ENCODE results near the gene EDIL3.
A peak's percentile ranks its signal among the peaks of the same experiment; 100 is the strongest.

Gene EDIL3

DNA sequence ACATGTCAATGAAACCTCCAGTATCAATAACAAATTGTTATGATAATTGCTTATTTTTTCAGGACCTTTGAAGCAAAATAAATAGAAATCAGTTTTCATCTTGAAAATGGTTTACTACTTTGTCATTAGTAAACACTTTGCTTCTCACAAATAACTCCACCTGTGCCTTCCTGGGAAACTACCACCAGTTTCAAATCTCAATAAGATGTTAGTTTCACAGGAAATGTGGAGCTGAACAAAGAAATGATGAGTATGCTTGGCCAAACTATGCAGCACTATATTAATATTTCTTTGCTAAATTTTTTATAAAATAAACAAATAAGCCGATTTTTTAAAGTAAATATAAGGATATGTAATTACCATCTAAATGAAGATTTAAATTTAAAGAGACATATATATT, 442.5 kb downstream of the EDIL3 start:
- no peak for DNase-seq

GRCh38 chr5:83937837-83938236, 446.8 kb downstream of the EDIL3 start:
- DNase-seq, result no peak

- no peak for DNase-seq
Observed at GRCh38 chr5:83931969-83932368, 452.7 kb downstream of the EDIL3 start.

DNA sequence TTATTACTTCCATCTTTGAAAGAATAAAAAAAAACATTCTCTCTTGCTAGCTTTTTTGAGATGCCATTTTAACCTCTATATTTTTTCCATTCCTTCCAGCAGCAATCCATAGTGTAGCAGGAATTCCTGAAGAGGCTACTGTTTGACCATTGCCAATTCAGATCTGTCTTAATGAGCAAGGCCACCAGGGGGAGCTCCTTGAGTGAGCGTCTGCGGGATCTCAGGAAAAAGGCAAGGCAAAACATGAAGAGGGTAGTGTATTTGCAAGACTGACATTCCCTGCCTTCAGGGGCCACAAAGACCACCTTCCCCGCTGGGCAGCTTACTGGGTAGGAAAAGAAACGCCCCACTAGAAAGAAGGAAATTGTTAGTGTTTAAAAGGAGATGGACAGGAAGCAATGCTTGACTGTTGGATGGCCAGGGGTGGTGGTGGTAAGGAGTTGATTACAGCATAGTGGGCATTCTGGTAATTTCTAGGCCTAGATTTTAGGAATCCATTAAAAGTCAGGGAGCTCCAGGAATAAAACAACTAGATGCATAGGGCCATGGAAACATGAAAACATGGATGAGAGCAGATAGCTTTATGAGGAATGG, 457.4 kb downstream of the EDIL3 start:
- peak; percentile 11 for DNase-seq

GRCh38 chr5:83925955-83926337, 458.7 kb downstream of the EDIL3 start:
- DNase-seq, result no peak

DNA sequence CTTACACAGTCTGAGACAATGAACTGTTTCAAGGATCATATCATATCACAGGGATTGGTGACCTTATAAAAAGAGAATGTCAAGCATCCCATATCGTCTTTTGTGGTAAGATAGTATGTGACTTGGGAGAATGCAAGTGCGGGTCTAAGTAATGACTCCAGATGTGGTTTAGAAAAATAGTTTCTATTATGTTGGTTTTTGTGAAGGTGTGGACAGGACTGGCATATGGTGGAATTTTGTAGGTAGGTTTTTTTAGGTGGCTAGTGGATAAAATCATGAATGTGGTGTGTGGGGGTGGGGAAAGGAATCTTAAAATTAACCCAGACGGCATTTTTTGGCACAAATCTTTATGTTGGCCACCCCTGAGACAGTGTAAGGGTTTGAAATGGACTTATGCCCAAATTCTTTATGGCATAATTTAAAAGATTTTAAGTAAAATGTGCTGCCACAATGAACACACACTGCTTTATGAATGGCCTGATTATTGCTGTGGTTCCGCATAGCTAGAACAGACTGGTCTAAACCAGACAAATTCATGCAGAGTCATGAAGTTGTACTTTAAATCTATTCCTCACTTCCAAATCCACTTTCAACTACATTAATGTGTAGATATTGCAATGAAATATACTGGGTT, 459.2 kb downstream of the EDIL3 start:
- DNase-seq, result no peak

DNA sequence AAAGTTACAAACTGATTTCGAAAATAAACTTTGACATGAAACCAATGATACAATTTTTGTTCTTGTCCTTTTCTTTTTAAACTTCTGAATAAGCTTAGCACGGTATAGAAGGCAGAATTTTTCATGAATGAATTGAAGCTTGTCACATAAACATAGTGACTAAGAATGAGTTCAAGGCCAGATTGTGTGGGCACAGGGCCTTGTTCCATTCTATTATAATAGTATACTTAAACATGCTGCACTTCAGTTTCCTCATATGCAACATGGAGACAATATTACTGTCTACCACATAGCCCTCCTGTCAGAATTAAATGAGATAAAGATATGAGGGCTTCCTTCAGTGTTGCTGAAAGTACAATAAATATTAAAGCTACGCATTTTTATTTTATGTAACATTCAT, 459.8 kb downstream of the EDIL3 start:
- no peak for DNase-seq

- DNase-seq, result no peak
Observed at GRCh38 chr5:83924171-83924570, 460.5 kb downstream of the EDIL3 start.

DNA sequence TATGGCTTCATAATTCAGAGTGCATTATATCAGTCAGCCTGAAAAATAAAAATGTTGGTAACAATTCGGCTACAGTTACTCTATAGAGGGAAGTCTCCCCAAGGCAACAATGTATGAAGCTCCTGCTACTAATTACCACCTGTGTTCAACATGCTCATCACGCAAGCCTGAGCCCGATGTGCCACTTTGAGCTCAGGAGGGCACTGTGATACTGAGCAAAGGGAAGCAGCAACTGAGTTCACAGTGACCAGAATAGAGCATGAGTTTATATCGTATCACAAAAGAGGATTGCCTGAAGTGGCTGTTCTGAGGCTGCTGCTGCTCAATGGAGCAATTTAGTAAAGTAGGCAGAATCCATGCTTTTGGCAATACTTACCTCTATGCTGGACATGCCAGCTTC, 462.0 kb downstream of the EDIL3 start:
- DNase-seq, result no peak

GRCh38 chr5:83921666-83922193, 462.9 kb downstream of the EDIL3 start:
- no peak for DNase-seq

- no peak for DNase-seq
Observed at GRCh38 chr5:83919071-83920041, 465.3 kb downstream of the EDIL3 start.

DNA sequence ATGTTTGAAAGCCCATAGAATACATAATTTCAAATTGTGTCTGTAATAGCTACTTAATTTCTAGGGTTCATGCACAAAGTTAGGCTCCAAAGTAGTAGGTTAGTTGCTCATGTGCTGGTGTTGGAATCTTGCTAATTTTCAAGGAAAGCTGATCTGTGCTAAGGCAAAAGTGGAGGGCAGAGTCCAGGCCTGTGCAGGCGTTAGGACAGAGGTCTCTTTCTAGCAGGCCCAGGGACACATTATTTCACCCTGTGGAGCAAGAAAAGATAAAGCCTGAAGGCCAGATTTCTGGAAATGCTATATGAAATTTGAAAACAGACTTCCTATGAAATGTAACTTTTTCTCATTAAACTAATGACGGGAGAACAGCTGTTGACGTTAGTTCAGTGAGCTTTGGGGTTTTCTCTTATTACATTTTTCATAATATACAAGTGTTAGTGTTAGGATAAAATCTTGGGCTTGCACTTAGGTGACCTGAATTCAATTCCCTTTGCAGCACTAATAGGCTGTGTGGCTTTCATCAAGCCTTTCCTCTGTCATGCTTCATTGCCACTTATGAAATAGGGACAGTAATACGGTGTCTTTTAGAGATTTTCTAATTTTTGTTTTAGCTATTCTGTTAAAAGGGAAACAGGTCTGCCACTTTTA, 467.3 kb downstream of the EDIL3 start:
- DNase-seq, result no peak

DNA sequence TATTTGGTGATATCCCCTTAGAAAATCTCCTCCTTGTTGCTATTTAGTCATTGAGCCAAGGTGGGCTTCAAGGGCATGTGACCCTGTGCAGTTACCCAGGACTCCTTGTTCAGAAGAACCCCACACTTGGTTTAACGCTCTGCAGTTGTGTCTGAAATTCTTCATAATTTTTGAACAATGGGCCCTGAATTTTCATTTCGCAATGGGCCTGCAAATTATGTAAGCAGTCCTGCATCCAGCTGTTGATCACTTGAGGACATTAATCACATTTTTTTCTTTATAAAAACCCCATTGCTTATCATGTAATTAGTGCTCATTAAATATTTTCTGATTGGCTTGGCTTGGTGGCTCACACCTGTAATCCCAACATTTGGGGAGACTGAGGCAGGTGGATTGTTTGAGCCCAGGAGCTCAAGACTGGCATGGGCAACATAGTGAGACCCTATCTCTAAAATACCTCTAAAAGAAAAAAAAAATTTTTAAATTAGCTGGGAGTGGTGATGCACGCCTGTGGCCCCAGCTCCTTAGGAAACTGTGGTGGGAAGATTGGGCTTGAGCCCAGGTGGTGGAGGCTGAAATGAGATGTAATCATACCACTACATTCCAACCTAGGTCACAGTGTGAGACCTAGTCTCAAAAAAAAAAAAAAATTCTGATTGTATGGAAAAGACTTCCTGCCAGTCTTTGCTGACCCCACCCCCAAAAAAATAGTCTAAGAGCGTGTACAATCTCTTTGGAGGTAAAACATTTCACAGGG, 469.8 kb downstream of the EDIL3 start:
- no peak for DNase-seq

DNA sequence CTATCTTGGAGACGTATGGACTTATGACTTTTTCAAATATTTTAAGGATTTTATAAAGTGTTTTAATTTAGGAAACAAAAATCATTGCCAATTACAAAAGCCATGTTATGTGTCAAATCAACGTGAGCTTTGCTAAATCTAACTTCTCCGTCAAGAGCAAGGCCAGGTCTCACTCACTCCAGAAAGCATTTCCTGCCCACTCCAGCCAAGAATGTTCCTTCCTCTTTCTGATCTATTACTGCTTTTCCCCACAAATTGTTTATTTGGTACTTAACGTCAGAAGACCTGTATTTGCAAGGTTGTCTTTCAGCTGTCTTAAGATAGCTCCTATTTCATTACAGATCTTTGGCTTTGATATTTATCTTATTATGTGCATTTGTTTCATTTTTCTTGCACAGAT, 470.5 kb downstream of the EDIL3 start:
- DNase-seq, result no peak

DNA sequence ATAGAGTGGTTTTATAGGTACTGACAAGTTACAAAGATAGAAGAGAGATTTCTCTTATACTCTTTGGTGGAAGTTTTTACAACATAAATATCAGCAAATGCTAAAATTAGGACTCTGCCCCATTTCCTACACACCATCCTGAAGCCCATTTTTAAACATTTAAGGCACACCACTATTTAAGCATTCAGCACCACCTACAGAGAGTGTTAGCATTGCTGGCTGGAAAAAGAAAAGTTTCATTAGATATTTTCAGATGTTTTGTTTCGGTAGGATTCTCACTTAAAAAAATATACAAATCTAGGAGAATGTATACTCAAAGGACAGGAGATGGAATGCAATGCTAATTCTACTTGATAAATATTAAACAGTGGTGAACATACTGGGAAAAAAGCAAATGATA, 471.1 kb downstream of the EDIL3 start:
- no peak for DNase-seq

DNA sequence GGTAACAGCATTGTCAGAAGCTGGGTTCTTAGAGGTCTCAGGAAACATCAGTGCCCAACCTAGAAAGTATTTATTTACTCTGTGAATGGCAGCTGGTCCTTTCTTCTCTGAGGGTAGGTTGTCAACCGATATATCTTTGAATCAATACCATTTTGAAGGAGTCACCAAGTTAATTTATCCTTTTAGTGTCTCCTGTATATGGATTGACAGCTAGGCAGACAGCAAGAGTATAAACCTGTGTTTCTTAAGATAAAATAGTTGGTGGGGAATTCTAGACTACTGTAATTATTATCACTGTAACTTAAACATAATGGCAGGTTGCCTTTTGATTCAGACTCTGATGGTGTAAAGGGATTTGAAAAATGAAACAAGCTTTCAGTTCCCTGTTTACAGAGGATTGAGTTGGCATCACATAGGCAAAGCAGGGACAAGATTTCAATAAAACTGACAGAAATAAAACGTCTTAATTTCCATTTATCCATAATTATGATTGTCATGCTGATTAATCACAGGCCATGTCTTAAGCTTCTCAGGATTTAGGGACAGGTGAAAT, 473.2 kb downstream of the EDIL3 start:
- no peak for DNase-seq

GRCh38 chr5:83900306-83900705, 484.4 kb downstream of the EDIL3 start:
- no peak for DNase-seq

GRCh38 chr5:83899326-83899970, 485.2 kb downstream of the EDIL3 start:
- DNase-seq, result no peak

GRCh38 chr5:83895860-83896259, 488.8 kb downstream of the EDIL3 start:
- DNase-seq, result no peak

- DNase-seq, result no peak
Observed at GRCh38 chr5:83891261-83891660, 493.4 kb downstream of the EDIL3 start.

Data from CD4-positive, alpha-beta T cell treated with Interleukin-21 for 1 hour (primary cell).